ENCODE data around the gene SMIM3.
"Not testable (repeated sequence)": the region's sequence is repeated elsewhere in the genome, so short reads cannot be mapped to it uniquely, and the experiment has no call there.

The SMIM3 gene

GRCh38 chr5:150778517-150779396 is at the start of gene SMIM3:
SMIM3 (plus strand) TSS chr5:150778757; CDS start chr5:150795441, 16,684 bp downstream.
- TF ChIP-seq ZFX (IDR thresholded peaks at IDR 0.05; ENCODE audit: borderline replicate concordance) (no peak), CTCF (IDR thresholded peaks at IDR 0.05) (peak; percentile 53)
- H3K27ac ChIP-seq = no peak within 1 kb of the TSS

- TF ChIP-seq ZFX (IDR thresholded peaks at IDR 0.05; ENCODE audit: borderline replicate concordance) (no peak), CTCF (IDR thresholded peaks at IDR 0.05) (no peak)
- no peak overlapping the region for H3K27ac ChIP-seq
These were observed 48.7 kb upstream of the SMIM3 start for GRCh38 chr5:150729859-150730258.

- no peak for TF ChIP-seq ZFX (IDR thresholded peaks at IDR 0.05; ENCODE audit: borderline replicate concordance)
- TF ChIP-seq CTCF (IDR thresholded peaks at IDR 0.05) = no peak
- no peak overlapping the region for H3K27ac ChIP-seq
These were observed 46.8 kb upstream of the SMIM3 start for GRCh38 chr5:150731669-150732242.

- no peak overlapping the region for H3K27ac ChIP-seq
- TF ChIP-seq CTCF (IDR thresholded peaks at IDR 0.05) = peak; percentile 11; the same call in 1 of the 2 replicates
- TF ChIP-seq ZFX (IDR thresholded peaks at IDR 0.05; ENCODE audit: borderline replicate concordance) = no peak
These were observed 43.8 kb upstream of the SMIM3 start for GRCh38 chr5:150734579-150735384.

GRCh38 chr5:150738862-150739261 is 39.7 kb upstream of the SMIM3 start:
- TF ChIP-seq CTCF (IDR thresholded peaks at IDR 0.05) = no peak
- TF ChIP-seq ZFX (IDR thresholded peaks at IDR 0.05; ENCODE audit: borderline replicate concordance) = no peak

GRCh38 chr5:150740992-150741391 is 37.6 kb upstream of the SMIM3 start:
- TF ChIP-seq ZFX (IDR thresholded peaks at IDR 0.05; ENCODE audit: borderline replicate concordance) (no peak), CTCF (IDR thresholded peaks at IDR 0.05) (no peak)
- no peak overlapping the region for H3K27ac ChIP-seq

More at GRCh38 chr5:150738862-150739261, 39.7 kb upstream of the SMIM3 start:
- H3K27ac ChIP-seq = no peak overlapping the region

- not testable (repeated sequence) for H3K27ac ChIP-seq
These were observed 36.0 kb upstream of the SMIM3 start for GRCh38 chr5:150742455-150743141.

- not testable (repeated sequence) for H3K27ac ChIP-seq
These were observed 35.4 kb upstream of the SMIM3 start for GRCh38 chr5:150743142-150743488.
